Mucosa of descending colon (tissue), 3 donors: Measurements from ENCODE around the gene C14orf132. TPM values are rescaled to one million over a fixed set of nuclear protein-coding genes. Genes with fewer than 3 reads are reported as not detected.
A peak's percentile ranks its signal among the peaks of the same experiment; 100 is the strongest.

Experiments
- ATAC-seq: fragments of 200-7000 bp; cut with Tn5 transposase; one replicate; pipeline ENCODE4 v1.9.1; 2020; ENCODE audit warnings: mild to moderate bottlenecking, moderate library complexity
- DNase-seq, 3 donors: peaks; one replicate each; pipeline ENCODE4 v3.0.0-alpha.2; 2020
- H3K36me3 ChIP-seq: fragments of 200-600 bp; one replicate; pipeline ENCODE4 v1.8.0; 2021; ENCODE audit warnings: low read depth, mild to moderate bottlenecking
- H3K4me1 ChIP-seq: fragments of 200-600 bp; one replicate; pipeline ENCODE4 v1.8.0; 2021; ENCODE audit warnings: low read depth, mild to moderate bottlenecking
- H3K4me3 ChIP-seq: fragments of 200-600 bp; one replicate; pipeline ENCODE4 v1.8.0; 2021; ENCODE audit warnings: mild to moderate bottlenecking
- H3K9me3 ChIP-seq: fragments of 200-600 bp; one replicate; pipeline ENCODE4 v1.8.0; 2021; ENCODE audit warnings: mild to moderate bottlenecking
- intact Hi-C, 2 donors: fragments of 100-400 bp; cut with DNase I in 1 of 2; cut with micrococcal nuclease in 1 of 2; formaldehyde crosslinking; loops; one replicate each; pipeline versions ENCODE4 v1.11.0 to v1.11.1; 2022; cut with DNase I, micrococcal nuclease
- total RNA-seq, 3 donors: library from RNA; stranded (reverse); fragmentation: NEBNext Ultra II Directional in 2 of 3; extraction: Animal tissue kit (Norgen Biotek cat#: 25700) in 2 of 3; gene quantifications; one replicate each; pipeline versions ENCODE4 v1.2.1 to v1.2.4, GENCODE V29; 2021 to 2023
- TF ChIP-seq, protein P1 (sequence below): fragments of 200-600 bp; IDR thresholded peaks from one replicate; pipeline ENCODE4 v1.8.0; 2022; ENCODE audit warnings: antibody characterized with exemption, mild to moderate bottlenecking
- donor health status: DM: no; HTN: no; CAD: no; lungs with moderate emphysema.
- donor health status: DM: no; HTN: no; CAD: no.
- donor health status: DM: no; HTN: yes; CAD: no.

The C14orf132 gene
- total RNA-seq, 3 donors from 2014 or later: 1.8 to 21.8 (median 4.9) TPM

DNA sequence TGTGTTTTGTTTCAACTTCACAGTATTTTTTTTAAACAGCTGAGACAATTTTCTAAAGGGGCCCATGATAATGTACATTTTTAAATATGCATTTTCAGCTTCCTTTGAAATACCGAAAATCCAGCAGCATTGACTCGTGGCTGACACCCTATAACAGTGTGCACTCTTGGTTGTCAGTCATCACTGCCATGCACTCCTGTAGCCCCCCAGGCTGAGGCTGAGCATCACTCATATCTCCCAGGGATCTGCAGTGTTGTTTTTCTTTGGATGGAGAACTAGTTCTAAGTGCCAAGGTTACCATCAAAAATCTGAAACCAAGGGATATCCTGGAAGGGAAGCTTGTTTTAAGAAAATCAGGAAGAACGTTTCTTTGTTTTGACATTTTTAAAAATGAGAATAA lies 81.2 kb downstream of the C14orf132 start:
- H3K36me3 ChIP-seq: no peaks in the 10 kb centered on the region
- TF ChIP-seq, protein P1, sequence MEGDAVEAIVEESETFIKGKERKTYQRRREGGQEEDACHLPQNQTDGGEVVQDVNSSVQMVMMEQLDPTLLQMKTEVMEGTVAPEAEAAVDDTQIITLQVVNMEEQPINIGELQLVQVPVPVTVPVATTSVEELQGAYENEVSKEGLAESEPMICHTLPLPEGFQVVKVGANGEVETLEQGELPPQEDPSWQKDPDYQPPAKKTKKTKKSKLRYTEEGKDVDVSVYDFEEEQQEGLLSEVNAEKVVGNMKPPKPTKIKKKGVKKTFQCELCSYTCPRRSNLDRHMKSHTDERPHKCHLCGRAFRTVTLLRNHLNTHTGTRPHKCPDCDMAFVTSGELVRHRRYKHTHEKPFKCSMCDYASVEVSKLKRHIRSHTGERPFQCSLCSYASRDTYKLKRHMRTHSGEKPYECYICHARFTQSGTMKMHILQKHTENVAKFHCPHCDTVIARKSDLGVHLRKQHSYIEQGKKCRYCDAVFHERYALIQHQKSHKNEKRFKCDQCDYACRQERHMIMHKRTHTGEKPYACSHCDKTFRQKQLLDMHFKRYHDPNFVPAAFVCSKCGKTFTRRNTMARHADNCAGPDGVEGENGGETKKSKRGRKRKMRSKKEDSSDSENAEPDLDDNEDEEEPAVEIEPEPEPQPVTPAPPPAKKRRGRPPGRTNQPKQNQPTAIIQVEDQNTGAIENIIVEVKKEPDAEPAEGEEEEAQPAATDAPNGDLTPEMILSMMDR: no peak
- ATAC-seq: no peak
- H3K4me1 ChIP-seq: no peaks in the 10 kb centered on the region
- DNase-seq: no peak
- H3K4me3 ChIP-seq: no peak overlapping the region
- intact Hi-C loops: no loop called here
- H3K9me3 ChIP-seq: no peaks in the 10 kb centered on the region

DNA sequence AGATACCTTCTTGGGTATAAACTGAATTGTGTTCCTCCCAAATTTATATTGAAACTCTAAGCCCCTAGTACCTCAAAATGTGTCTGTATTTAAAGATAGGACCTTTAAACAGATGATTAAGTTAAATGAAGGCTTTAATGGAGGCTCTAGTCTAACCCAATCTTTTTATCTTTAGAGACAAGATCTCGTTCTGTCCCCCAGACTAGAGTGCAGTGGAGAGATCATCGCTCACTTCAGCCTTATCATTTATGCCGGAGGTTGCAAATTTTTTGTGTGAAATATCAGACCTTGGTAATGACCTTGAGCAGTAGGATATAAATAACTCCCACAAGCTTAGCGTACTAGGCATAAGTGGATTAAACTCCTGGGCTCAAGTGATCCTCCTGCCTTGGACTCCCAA lies 81.8 kb downstream of the C14orf132 start:
- TF ChIP-seq, protein P1: no peak
- H3K36me3 ChIP-seq: no peaks in the 10 kb centered on the region

DNA sequence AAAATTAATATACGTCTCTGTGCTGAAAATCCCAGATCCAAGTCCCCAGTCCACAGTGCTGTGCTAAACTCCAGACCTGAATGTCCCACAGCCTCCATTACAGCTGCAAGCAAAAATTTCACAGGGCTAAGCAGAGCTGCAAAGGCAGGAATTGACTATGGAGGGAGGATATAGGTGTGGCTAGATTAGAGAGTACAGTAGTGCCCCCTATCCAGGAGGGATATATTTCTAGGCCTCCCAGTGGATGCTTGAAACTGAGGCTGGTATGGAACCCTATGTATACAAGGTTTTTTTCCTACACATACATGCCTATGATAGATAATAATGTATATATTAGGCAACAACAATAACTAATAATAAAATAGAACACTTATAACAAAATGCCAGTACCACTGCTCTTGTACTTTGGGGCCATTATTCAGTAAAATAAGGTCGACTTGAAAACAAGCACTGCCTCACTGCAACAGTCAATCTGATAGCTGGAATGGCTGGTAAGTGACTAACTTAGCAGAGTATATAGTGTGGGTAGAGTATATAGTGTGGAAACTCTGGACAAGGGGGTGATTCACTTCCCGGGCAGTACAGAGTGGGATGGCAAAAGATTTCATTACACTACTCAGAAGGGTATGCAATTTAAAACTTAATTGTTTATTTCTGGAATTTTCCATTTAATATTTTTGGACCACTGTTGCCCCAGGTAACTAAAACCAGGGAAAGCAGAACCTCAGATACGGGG lies 82.7 kb downstream of the C14orf132 start:
- Histone ChIP-seq H3K9me3 (no peaks in the 10 kb centered on the region), H3K36me3 (no peaks in the 10 kb centered on the region), H3K4me3 (no peak overlapping the region), H3K4me1 (peaks cover 3% of the 10 kb centered on the region)
- DNase-seq (no peak), ATAC-seq (no peak)
- intact Hi-C loops: no loop called here
- TF ChIP-seq, protein P1: no peak

More for the DNA sequence above, 81.8 kb downstream of the C14orf132 start:
- DNase-seq (no peak), ATAC-seq (no peak)
- Histone ChIP-seq H3K4me1 (no peaks in the 10 kb centered on the region), H3K9me3 (no peaks in the 10 kb centered on the region), H3K4me3 (no peak overlapping the region)
- intact Hi-C loops: no loop called here

DNA sequence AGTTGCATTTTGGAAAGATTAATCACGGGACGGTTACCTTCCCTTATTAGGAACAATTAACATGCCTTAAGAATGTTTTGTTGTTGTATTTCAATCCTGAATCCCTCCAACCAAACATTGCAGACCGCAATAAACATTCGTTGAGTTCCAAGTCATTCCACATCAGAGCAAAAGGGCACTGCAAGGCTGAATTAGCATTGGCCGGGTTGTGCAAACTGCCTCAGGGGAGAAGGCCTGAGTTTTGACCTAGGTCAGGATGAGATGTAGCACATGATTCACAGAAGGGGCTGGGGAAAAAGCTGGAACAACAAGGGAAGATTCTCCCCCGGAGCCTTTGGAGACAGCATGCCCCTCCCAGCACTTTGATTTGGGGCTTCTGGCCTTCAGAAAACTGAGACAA lies 83.3 kb downstream of the C14orf132 start:
- ATAC-seq (peak; percentile 26), DNase-seq (peak in 1 of 3 donors; percentile 25)
- peaks cover 3% of the 10 kb centered on the region for H3K4me1 ChIP-seq
- H3K36me3 ChIP-seq: no peaks in the 10 kb centered on the region
- no peaks in the 10 kb centered on the region for H3K9me3 ChIP-seq
- intact Hi-C loops: no loop called here
- H3K4me3 ChIP-seq: no peak overlapping the region
- TF ChIP-seq, protein P1: no peak

DNA sequence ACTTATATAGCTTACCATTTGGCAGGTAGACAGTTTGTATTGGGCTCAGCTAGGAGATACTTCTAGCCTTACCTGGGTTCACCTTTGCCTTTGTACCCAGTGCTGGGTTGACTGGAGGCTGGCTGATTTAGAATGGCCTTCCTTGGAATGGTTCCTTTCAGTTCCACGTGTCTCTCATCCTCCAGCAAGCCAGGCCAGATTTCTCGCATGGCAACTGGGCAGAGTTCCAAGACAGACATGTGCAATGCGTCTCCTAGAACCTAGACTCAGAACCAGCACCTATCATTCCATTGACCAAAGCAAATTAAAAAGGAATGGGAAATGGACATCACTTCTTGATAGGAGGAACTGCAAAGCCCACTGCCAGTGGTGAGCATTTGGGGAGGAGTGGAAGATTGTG lies 86.4 kb downstream of the C14orf132 start:
- Histone ChIP-seq H3K4me1 (peaks cover 3% of the 10 kb centered on the region), H3K9me3 (no peaks in the 10 kb centered on the region), H3K36me3 (no peaks in the 10 kb centered on the region), H3K4me3 (no peak overlapping the region)
- DNase-seq (peak in 1 of 3 donors; percentile 23), ATAC-seq (no peak)
- TF ChIP-seq, protein P1: no peak
- intact Hi-C loops: no loop called here
